ENCODE data around the gene LIPG.

LIPG gene

GRCh38 chr18:49626842-49627467 lies 65.1 kb downstream of the LIPG start:
- no peak for ATAC-seq
- TF ChIP-seq TCF4 (CRISPR knock-in tag; IDR thresholded peaks at IDR 0.05; ENCODE audit: borderline replicate concordance) (no peak), CSRNP3 (CRISPR knock-in tag; IDR thresholded peaks at IDR 0.05) (no peak), ZNF8 (CRISPR knock-in tag; IDR thresholded peaks at IDR 0.05) (no peak), RARB (CRISPR knock-in tag; IDR thresholded peaks at IDR 0.05) (no peak), TSHZ2 (CRISPR knock-in tag; IDR thresholded peaks at IDR 0.05) (no peak), GLIS3 (CRISPR knock-in tag; IDR thresholded peaks at IDR 0.05) (no peak)

GRCh38 chr18:49628119-49628518 lies 66.3 kb downstream of the LIPG start:
- TF ChIP-seq TSHZ2 (CRISPR knock-in tag; IDR thresholded peaks at IDR 0.05) = no peak
- TF ChIP-seq ESRRG (CRISPR knock-in tag; IDR thresholded peaks at IDR 0.05) = no peak
- ATAC-seq = no peak

- TF ChIP-seq RARB (CRISPR knock-in tag; IDR thresholded peaks at IDR 0.05) (no peak), CSRNP3 (CRISPR knock-in tag; IDR thresholded peaks at IDR 0.05) (no peak), OSR1 (CRISPR knock-in tag; IDR thresholded peaks at IDR 0.05) (no peak), CSDC2 (CRISPR knock-in tag; IDR thresholded peaks at IDR 0.05) (no peak), POU6F1 (CRISPR knock-in tag; IDR thresholded peaks at IDR 0.05; ENCODE audit: borderline replicate concordance, low read depth) (no peak), ZFP30 (CRISPR knock-in tag; IDR thresholded peaks at IDR 0.05) (no peak), TOX (CRISPR knock-in tag; IDR thresholded peaks at IDR 0.05; ENCODE audit: borderline replicate concordance) (no peak)
- no peak for ATAC-seq
Measured at GRCh38 chr18:49628881-49629795, 67.3 kb downstream of the LIPG start.

GRCh38 chr18:49630246-49630699 lies 68.4 kb downstream of the LIPG start:
- no peak for TF ChIP-seq ARNTL (CRISPR knock-in tag; IDR thresholded peaks at IDR 0.05; ENCODE audit: borderline replicate concordance, low read depth)
- no peak for TF ChIP-seq ZNF70 (CRISPR knock-in tag; IDR thresholded peaks at IDR 0.05)
- TF ChIP-seq ZFP3 (CRISPR knock-in tag; IDR thresholded peaks at IDR 0.05) = no peak
- TF ChIP-seq ZNF8 (CRISPR knock-in tag; IDR thresholded peaks at IDR 0.05) = no peak
- no peak for TF ChIP-seq POU6F1 (CRISPR knock-in tag; IDR thresholded peaks at IDR 0.05; ENCODE audit: borderline replicate concordance, low read depth)
- no peak for TF ChIP-seq ZC3H10 (CRISPR knock-in tag; IDR thresholded peaks at IDR 0.05)
- no peak for TF ChIP-seq ISL1 (CRISPR knock-in tag; IDR thresholded peaks at IDR 0.05)
- TF ChIP-seq OSR1 (CRISPR knock-in tag; IDR thresholded peaks at IDR 0.05) = no peak
- no peak for TF ChIP-seq ZFP30 (CRISPR knock-in tag; IDR thresholded peaks at IDR 0.05)
- TF ChIP-seq ESRRG (CRISPR knock-in tag; IDR thresholded peaks at IDR 0.05) = no peak
- TF ChIP-seq TOX (CRISPR knock-in tag; IDR thresholded peaks at IDR 0.05; ENCODE audit: borderline replicate concordance) = no peak
- no peak for TF ChIP-seq CSRNP3 (CRISPR knock-in tag; IDR thresholded peaks at IDR 0.05)
- no peak for TF ChIP-seq BACH2 (CRISPR knock-in tag; IDR thresholded peaks at IDR 0.05; ENCODE audit: borderline replicate concordance)
- no peak for TF ChIP-seq CSDC2 (CRISPR knock-in tag; IDR thresholded peaks at IDR 0.05)
- TF ChIP-seq GLIS3 (CRISPR knock-in tag; IDR thresholded peaks at IDR 0.05) = no peak
- no peak for ATAC-seq

All from SK-N-SH treated with all-trans-retinoic acid at 6 μM for 48 hours (cell line).